NCI-H1436 (cell line): ENCODE data around the gene CAPS2.
A peak's percentile ranks its signal among the peaks of the same experiment; 100 is the strongest.
"Not testable (repeated sequence)": the region's sequence is repeated elsewhere in the genome, so short reads cannot be mapped to it uniquely, and the experiment has no call there.

Experiments
- DNase-seq: peaks from one replicate; lab custom pipeline; 2025; lab: John Stamatoyannopoulos, UW

The CAPS2 gene

DNA sequence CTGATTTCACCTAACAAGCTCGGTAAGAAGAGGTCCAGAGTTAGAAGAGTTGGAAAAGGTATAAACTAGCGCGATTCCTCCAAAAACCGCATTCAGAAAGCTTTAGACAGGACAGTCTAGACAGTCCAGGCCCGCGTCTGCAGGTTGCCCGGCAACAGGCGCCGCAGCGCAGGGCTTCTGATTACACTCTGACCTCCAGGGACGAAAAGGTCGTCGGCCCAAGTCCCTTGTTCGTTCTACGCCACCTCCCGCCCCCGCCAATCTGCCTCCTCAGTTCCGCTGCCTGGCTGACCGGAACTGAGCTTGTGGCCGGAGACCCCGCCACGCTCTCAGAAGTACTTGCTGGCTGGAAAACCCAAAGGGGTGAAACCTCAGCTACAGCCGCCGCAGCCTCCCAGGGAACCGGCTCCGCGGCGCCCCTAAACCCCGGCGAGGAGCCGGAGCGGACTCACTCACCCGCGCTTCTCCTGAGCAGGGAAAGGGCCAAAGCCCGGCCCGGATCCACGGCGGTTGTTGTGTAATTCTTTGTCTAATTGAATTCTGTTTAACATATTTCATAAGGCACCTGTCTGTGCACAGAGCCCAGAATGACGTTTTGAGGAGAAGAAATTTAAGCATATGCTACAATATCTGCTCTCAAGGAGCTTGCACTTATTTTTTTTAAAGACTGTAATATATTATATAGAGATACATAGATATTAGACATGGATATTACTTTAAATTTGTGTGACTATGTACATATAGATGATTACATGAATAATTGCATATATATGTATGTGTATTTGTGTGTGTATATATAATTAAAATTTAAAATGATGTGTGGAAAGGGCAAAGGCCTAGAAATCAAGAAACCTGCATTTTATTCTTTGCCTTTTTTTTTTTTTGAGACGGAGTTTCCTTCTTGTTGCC lies at the start of gene CAPS2:
Gene CAPS2 (minus strand): TSS at position 407 of the 909 bp plus-strand sequence. CDS start 3,826 bp downstream, outside the sequence.
- peak; percentile 83 for DNase-seq

GRCh38 chr12:75378354-75378753 lies 48.2 kb upstream of the CAPS2 start:
- DNase-seq: no peak

- DNase-seq: no peak
Observed at GRCh38 chr12:75374971-75375370, 44.8 kb upstream of the CAPS2 start.

DNA sequence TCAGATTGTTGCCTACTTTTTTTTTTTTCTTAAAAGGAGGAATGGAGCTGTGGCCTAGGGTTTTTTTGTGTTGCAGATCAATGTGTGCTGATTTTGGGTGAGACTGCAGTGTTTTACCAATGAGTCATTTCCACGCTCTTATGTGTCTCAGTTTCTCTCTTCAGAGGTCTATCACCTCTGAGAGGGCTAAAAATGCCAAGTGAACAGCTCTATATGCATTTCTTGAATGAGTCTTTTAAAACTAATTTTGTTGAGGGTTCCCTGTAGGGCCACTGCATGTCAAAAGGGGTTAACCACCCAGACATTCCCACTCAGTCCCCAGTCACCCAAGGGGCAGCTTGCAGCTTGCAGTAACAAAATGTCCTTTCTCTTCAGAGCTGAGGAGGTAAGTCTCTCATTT lies 36.5 kb upstream of the CAPS2 start:
- DNase-seq: no peak

GRCh38 chr12:75364919-75365318 lies 34.8 kb upstream of the CAPS2 start:
- DNase-seq: no peak

- DNase-seq: no peak
Observed at GRCh38 chr12:75361408-75361807, 31.3 kb upstream of the CAPS2 start.

DNA sequence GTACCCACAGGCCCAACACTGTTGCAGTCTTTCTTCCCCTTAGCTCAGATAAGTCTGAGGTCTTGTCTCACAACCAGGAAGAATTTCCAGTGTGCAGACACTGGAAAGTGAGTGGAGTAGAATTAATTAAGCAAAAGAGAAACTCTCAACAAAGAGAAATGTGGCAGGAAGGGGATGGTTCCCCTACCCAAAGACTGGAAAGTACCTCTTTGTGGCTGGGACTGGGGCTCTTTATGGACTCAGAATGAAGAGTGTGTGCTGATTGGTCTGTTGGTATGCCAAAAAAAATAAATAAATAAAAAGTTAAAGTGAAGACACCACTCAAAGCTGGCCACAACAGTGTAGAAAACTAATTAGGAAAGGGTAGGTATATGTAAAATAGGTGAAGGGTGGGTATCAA lies 30.8 kb upstream of the CAPS2 start:
- no peak for DNase-seq

DNA sequence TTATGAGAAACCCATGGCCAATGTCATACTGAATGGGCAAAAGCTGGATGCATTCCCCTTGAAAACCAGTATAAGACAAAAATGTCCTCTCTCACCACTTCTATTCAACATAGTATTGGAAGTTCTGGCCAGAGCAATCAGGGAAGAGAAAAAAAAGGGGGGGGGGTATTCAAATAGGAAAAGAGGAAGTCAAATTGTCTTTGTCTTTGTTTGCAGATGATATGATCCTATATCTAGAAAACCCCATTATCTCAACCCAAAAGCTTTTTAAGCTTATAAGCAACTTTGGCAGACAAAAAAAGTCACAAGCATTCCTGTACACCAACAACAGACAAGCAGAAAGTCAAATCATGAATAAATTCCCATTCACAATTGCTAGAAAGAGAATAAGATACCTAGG lies 23.9 kb upstream of the CAPS2 start:
- no peak for DNase-seq

DNA sequence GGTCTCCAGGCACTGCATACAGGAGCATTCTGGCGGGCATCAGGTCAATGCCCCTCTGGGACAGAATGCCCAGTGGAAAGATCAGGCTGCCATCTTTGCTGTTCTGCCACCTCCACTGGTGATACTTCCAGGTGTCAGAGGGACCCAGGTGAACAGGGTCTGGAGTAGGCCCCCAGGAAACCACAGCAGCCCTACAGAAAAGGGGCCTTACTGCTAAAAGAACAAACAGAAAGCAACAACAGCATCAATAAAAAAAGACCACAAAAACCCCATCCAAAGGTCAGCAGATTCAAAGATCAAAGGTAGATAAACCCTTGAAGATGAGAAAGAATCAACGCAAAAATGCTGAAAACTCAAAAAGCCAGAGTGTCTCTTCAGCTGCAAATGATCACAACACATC lies 20.3 kb upstream of the CAPS2 start:
- DNase-seq: no peak

- DNase-seq: no peak
Observed at GRCh38 chr12:75349946-75350345, 19.8 kb upstream of the CAPS2 start.

DNA sequence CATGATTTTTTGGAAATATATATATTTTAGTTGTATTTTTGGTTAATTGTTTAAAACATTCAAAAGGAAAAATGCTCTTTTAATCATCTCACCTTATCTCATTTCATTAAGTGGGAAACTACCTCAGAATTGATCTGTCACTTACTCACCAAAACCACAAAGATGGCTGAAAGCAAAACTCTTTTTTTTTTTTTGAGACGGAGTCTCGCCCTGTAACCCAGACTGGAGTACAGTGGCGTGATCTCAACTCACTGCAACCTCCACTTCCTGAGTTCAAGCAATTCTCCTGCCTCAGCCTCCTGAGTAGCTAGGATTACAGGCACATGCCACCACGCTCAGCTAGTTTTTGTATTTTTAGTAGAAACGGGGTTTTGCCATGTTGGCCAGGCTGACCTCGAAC lies 16.1 kb upstream of the CAPS2 start:
- DNase-seq: not testable (repeated sequence)

DNA sequence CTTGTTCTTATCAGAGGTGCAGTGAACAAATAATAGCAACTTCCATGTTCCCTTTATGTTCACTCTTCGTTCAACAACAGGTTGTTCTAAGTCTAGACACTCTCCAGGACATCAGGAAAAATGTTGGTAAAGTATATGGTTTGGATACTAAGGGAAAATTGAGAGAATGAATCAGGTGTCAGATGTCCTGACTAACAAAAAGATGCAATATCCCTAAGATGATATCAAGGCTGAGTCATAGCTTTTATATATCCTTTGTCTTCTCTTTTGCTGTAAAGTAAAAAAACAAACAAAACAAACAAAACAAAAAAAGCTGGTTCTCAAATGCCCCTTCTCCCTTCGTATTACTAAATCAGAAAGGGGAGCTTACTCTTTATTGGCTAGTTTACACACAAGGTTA lies 15.4 kb upstream of the CAPS2 start:
- no peak for DNase-seq

GRCh38 chr12:75341873-75342272 lies 11.7 kb upstream of the CAPS2 start:
- DNase-seq: no peak

GRCh38 chr12:75337905-75338304 lies 7.8 kb upstream of the CAPS2 start:
- no peak for DNase-seq

GRCh38 chr12:75334384-75335030 lies 4.4 kb upstream of the CAPS2 start, which contains the start of gene GLIPR1L1:
GLIPR1L1 (plus strand) TSS chr12:75334670; CDS start chr12:75334729, 59 bp downstream.
- peak; percentile 38 for DNase-seq

DNA sequence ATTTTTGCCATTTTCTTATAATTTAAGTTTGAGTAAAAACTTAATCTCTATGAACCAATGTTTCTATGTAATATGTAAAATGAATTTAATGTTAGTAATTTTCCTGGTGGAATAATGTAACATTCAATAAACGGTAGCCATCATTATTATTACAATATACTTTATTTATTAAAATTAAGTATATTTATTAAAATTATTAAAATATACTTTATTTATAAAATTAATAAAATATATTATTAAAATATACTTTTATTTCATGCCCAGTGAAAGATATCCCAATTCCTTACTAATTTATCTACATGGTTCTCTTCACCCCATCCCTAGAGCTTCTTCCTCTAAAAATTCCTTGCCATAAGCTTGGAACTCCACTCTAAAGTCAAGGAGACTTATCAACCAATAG lies 2.5 kb downstream of the CAPS2 start:
- no peak for DNase-seq

DNA sequence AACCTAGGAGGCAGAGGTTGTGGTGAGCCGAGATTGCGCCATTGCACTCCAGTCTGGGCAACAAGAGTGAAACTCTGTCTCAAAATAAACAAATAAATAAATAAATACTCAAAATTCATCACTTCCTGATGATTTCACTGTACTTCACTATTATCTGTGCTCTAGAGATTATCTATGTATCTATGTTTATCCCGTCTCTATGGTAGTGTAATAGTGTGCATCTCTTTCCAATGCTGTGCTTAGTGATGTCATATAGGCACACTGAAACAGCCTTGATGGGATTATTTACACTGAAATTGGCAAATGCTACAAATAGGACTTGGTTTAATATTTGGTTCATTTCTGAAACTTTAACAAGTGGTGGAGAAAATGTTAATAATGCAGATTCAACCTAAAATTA lies 6.5 kb downstream of the CAPS2 start:
- DNase-seq: no peak

- DNase-seq: no peak
Observed at GRCh38 chr12:75322464-75322863, 7.7 kb downstream of the CAPS2 start.

GRCh38 chr12:75317784-75318183 lies 12.3 kb downstream of the CAPS2 start:
- DNase-seq: no peak

GRCh38 chr12:75315518-75315917 lies 14.6 kb downstream of the CAPS2 start:
- DNase-seq: no peak

GRCh38 chr12:75311369-75311768 lies 18.8 kb downstream of the CAPS2 start:
- no peak for DNase-seq

GRCh38 chr12:75308279-75308678 lies 21.8 kb downstream of the CAPS2 start:
- no peak for DNase-seq
